ENCODE results near the gene AFF2.

DNA sequence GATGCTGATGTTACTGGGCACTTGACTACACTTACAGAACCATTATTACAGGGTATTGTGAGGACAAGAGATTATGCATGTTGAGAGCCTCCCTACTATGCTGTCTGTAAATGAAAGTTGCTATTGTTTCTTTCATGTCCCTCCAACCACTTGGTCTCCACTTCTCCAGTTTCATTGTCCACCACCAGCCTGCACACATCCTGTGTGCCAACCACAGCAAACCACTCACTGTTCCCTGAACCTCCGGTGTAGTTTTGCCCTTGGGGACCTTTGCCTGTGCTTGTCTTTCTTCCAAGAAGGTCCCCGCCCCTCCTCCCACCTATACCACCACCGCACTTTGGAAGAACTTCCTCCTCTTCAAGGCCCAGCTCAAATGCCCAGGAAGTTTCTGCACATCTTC lies 43.1 kb upstream of the AFF2 start:
- TF ChIP-seq, protein P1, sequence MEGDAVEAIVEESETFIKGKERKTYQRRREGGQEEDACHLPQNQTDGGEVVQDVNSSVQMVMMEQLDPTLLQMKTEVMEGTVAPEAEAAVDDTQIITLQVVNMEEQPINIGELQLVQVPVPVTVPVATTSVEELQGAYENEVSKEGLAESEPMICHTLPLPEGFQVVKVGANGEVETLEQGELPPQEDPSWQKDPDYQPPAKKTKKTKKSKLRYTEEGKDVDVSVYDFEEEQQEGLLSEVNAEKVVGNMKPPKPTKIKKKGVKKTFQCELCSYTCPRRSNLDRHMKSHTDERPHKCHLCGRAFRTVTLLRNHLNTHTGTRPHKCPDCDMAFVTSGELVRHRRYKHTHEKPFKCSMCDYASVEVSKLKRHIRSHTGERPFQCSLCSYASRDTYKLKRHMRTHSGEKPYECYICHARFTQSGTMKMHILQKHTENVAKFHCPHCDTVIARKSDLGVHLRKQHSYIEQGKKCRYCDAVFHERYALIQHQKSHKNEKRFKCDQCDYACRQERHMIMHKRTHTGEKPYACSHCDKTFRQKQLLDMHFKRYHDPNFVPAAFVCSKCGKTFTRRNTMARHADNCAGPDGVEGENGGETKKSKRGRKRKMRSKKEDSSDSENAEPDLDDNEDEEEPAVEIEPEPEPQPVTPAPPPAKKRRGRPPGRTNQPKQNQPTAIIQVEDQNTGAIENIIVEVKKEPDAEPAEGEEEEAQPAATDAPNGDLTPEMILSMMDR (IDR thresholded peaks at IDR 0.05): no peak
- no peak for TF ChIP-seq POLR2A (IDR thresholded peaks at IDR 0.05)
